Measurements from ENCODE around the gene PRSS37. TPM values are rescaled to one million over a fixed set of nuclear protein-coding genes. Genes with fewer than 3 reads are reported as not detected.

Gene PRSS37
- total and polyA plus RNA-seq, 2 of the 8 experiments (the other 6 are each of a cell fraction or from before 2014, with no cell fraction given), result not detected

DNA sequence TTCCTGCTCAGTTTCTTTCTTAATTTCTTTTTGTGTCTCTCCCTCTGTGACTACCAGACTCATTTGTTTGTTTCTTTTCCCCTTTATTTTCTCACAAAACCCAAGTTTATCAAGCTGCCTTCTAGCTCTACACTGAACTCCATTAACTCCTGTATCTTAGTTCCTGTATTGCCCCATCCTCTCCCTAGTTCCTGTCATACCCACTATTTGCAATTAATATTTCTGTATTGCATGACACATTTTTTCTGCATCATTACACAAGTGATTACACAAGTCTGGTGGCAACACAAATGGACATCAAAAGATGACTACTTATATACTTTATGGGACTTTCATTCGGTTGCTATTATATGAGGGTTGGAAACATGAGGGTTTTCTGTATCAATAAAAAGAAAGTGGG lies 48.0 kb upstream of the PRSS37 start (continued):
- TF ChIP-seq, protein P1, sequence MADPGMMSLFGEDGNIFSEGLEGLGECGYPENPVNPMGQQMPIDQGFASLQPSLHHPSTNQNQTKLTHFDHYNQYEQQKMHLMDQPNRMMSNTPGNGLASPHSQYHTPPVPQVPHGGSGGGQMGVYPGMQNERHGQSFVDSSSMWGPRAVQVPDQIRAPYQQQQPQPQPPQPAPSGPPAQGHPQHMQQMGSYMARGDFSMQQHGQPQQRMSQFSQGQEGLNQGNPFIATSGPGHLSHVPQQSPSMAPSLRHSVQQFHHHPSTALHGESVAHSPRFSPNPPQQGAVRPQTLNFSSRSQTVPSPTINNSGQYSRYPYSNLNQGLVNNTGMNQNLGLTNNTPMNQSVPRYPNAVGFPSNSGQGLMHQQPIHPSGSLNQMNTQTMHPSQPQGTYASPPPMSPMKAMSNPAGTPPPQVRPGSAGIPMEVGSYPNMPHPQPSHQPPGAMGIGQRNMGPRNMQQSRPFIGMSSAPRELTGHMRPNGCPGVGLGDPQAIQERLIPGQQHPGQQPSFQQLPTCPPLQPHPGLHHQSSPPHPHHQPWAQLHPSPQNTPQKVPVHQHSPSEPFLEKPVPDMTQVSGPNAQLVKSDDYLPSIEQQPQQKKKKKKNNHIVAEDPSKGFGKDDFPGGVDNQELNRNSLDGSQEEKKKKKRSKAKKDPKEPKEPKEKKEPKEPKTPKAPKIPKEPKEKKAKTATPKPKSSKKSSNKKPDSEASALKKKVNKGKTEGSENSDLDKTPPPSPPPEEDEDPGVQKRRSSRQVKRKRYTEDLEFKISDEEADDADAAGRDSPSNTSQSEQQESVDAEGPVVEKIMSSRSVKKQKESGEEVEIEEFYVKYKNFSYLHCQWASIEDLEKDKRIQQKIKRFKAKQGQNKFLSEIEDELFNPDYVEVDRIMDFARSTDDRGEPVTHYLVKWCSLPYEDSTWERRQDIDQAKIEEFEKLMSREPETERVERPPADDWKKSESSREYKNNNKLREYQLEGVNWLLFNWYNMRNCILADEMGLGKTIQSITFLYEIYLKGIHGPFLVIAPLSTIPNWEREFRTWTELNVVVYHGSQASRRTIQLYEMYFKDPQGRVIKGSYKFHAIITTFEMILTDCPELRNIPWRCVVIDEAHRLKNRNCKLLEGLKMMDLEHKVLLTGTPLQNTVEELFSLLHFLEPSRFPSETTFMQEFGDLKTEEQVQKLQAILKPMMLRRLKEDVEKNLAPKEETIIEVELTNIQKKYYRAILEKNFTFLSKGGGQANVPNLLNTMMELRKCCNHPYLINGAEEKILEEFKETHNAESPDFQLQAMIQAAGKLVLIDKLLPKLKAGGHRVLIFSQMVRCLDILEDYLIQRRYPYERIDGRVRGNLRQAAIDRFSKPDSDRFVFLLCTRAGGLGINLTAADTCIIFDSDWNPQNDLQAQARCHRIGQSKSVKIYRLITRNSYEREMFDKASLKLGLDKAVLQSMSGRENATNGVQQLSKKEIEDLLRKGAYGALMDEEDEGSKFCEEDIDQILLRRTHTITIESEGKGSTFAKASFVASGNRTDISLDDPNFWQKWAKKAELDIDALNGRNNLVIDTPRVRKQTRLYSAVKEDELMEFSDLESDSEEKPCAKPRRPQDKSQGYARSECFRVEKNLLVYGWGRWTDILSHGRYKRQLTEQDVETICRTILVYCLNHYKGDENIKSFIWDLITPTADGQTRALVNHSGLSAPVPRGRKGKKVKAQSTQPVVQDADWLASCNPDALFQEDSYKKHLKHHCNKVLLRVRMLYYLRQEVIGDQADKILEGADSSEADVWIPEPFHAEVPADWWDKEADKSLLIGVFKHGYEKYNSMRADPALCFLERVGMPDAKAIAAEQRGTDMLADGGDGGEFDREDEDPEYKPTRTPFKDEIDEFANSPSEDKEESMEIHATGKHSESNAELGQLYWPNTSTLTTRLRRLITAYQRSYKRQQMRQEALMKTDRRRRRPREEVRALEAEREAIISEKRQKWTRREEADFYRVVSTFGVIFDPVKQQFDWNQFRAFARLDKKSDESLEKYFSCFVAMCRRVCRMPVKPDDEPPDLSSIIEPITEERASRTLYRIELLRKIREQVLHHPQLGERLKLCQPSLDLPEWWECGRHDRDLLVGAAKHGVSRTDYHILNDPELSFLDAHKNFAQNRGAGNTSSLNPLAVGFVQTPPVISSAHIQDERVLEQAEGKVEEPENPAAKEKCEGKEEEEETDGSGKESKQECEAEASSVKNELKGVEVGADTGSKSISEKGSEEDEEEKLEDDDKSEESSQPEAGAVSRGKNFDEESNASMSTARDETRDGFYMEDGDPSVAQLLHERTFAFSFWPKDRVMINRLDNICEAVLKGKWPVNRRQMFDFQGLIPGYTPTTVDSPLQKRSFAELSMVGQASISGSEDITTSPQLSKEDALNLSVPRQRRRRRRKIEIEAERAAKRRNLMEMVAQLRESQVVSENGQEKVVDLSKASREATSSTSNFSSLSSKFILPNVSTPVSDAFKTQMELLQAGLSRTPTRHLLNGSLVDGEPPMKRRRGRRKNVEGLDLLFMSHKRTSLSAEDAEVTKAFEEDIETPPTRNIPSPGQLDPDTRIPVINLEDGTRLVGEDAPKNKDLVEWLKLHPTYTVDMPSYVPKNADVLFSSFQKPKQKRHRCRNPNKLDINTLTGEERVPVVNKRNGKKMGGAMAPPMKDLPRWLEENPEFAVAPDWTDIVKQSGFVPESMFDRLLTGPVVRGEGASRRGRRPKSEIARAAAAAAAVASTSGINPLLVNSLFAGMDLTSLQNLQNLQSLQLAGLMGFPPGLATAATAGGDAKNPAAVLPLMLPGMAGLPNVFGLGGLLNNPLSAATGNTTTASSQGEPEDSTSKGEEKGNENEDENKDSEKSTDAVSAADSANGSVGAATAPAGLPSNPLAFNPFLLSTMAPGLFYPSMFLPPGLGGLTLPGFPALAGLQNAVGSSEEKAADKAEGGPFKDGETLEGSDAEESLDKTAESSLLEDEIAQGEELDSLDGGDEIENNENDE (IDR thresholded peaks at IDR 0.05; ENCODE audit: insufficient replicate concordance, low read length), result no peak
- TF ChIP-seq CBX5 (IDR thresholded peaks at IDR 0.05; ENCODE audit: low read depth, low read length) (no peak), SP4 (IDR thresholded peaks at IDR 0.05; ENCODE audit: low read length) (no peak), CTBP2 (IDR thresholded peaks at IDR 0.05; ENCODE audit: borderline replicate concordance, insufficient read depth, insufficient read length, low read length) (no peak), POLR2AphosphoS5 (IDR thresholded peaks at IDR 0.05; ENCODE audit: low read depth, low read length) (no peak), BCL11A (IDR thresholded peaks at IDR 0.05; ENCODE audit: low read depth in 2 of 2, low read length in 2 of 2) (no peak), MAFK (IDR thresholded peaks at IDR 0.05; ENCODE audit: low read depth, low read length) (no peak), RXRA (IDR thresholded peaks at IDR 0.05; ENCODE audit: insufficient read depth, low read depth, low read length) (no peak), JUND (IDR thresholded peaks at IDR 0.05; ENCODE audit: low read length) (no peak), HDAC2 (IDR thresholded peaks at IDR 0.05; ENCODE audit: borderline replicate concordance in 1 of 2, low read depth in 2 of 2, low read length in 2 of 2) (no peak), TBP (IDR thresholded peaks at IDR 0.05; ENCODE audit: low read depth, low read length) (no peak)
- TF ChIP-seq, protein P2, sequence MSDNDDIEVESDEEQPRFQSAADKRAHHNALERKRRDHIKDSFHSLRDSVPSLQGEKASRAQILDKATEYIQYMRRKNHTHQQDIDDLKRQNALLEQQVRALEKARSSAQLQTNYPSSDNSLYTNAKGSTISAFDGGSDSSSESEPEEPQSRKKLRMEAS (IDR thresholded peaks at IDR 0.05), result no peak
